GM12891 (cell line): ENCODE measurements around the gene USP44.

Experiments
- POLR2A ChIP-seq: IDR thresholded peaks from 2 replicates; pipeline ENCODE4 v1.6.1; 2011; ENCODE audit warnings: low read depth, low read length, control low read depth
- POLR2AphosphoS5 ChIP-seq: IDR thresholded peaks from 2 replicates; pipeline ENCODE4 v1.6.1; 2011; ENCODE audit warnings: low read depth, low read length, control low read depth

GRCh38 chr12:95547522-95548055, 3.7 kb downstream of the USP44 start:
- TF ChIP-seq POLR2A (no peak), POLR2AphosphoS5 (no peak)
